SIG-M5 treated with dmso at 0.1 percent for 504 hours (cell line): ENCODE data around the gene AATF.

Experiments used
- DNase-seq: peaks from one replicate; lab custom pipeline; 2025; ENCODE audit not compliant: unreplicated experiment; lab: John Stamatoyannopoulos, UW

Gene AATF, protein sequence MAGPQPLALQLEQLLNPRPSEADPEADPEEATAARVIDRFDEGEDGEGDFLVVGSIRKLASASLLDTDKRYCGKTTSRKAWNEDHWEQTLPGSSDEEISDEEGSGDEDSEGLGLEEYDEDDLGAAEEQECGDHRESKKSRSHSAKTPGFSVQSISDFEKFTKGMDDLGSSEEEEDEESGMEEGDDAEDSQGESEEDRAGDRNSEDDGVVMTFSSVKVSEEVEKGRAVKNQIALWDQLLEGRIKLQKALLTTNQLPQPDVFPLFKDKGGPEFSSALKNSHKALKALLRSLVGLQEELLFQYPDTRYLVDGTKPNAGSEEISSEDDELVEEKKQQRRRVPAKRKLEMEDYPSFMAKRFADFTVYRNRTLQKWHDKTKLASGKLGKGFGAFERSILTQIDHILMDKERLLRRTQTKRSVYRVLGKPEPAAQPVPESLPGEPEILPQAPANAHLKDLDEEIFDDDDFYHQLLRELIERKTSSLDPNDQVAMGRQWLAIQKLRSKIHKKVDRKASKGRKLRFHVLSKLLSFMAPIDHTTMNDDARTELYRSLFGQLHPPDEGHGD

DNA sequence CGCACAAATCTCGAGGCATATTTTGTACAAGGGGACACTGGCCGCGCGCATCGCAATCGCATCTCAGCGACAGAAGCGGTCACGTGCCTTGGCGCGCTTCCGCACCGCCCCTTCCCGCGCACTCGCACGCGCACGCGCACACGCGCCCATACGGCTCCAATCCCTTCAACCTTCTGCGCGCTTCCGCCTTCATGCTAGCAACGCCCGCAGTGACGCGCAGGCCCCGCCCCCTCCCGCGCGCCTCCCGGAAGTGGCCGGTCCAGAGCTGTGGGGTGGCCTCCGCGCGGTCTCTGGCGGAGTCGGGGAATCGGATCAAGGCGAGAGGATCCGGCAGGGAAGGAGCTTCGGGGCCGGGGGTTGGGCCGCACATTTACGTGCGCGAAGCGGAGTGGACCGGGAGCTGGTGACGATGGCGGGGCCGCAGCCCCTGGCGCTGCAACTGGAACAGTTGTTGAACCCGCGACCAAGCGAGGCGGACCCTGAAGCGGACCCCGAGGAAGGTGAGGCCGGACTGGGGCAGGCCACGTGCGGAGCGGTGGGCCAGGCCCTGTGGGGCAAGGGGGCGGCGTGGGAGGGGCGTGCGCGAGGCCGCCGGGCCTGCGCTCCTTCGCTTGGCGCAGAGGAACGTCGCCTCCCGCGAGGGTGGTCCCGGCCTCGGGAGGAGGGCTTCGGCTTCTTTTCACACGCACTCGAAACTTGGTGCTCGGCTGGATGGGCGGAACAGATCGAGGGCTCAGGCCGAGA is at the start of gene AATF:
TSS of gene AATF (plus strand) at position 238 of the 744 bp plus-strand sequence. CDS start at position 410, 172 bp downstream.
- peak; percentile 93 for DNase-seq

DNA sequence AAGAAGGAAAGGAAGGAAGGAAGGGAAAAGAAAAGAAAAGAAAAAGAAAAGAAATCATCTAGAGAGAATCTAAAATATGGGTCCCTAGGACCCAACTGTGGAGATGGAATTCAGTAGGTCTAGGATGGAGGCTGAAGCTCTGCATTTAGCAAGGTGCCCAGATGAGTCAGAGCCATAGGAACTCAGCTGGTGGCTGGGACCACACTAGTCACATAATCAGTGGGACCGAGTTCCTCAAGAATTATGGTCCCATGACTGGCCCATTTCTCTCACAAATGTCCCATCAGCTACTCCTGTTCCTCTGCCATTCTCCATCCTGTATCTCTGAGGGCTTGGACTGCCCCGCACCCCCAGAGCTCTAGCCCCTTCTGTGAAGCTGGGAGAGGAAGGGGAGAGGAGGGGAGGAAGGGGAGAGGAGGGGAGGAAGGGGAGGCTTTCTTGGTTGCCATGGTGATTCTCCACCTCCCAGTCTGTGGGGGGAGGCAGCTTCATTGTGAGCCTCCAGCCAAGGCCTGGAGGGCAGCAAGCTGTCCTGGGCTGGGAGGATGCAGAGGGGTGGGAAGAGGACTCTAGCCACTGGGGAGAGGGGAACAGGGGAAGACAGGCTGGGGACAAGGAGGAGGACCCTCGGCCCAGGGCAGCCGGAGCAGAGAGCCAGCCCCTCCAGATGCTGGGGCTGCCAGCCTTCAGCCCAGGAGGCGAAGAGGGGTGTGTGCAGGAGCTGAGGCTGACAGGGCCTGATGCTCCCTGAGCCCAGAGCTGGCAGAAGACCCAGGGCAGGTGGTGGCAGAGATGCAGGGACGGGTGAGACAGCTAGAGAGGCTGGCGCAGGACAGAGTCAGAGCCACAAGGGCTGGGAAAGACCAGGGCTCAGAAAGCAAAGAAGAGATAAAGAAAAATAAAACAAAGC is 49.2 kb upstream of the AATF start:
- no peak for DNase-seq

DNA sequence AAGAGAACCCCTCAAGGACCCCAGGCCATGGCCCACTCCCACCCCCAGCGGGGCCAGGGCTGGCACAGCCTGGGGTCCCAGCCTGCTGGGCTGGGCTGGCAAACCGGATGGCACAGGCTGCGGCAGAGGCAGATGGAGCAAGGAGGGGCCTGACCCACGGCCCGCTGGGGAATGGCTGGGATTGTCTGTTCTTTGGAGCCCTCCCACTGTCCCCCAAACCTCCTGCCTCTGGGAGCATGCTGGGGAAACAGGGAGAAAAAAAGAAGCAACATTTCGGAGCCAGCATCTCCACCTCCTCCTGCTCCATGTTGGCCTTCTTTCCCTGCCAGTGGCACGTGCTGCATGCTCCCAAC is 48.6 kb upstream of the AATF start:
- DNase-seq = no peak

GRCh38 chr17:36901506-36901905 is 47.2 kb upstream of the AATF start:
- no peak for DNase-seq

GRCh38 chr17:36907407-36907806 is 41.3 kb upstream of the AATF start:
- no peak for DNase-seq

GRCh38 chr17:36910513-36910912 is 38.2 kb upstream of the AATF start:
- no peak for DNase-seq

DNA sequence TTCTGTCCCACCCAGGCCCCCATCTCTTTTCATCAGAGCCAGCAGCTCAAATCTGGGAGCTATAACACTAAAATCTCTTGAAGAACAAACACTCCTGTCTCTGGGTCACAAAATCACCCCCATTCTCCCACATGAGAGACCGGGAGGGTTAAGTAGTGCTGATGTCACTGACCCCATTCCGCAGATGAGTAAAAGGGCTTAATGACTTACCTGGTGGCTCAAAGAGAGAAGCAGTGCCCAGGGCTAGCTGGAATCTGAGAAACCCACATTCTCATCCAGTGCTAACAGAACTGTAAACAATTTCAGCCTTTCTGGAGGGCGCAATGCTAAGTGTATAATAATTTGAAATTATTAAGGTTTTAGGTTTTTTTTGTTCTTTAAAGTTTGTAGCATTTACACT is 37.8 kb upstream of the AATF start:
- DNase-seq = no peak

GRCh38 chr17:36913132-36913531 is 35.6 kb upstream of the AATF start:
- no peak for DNase-seq

DNA sequence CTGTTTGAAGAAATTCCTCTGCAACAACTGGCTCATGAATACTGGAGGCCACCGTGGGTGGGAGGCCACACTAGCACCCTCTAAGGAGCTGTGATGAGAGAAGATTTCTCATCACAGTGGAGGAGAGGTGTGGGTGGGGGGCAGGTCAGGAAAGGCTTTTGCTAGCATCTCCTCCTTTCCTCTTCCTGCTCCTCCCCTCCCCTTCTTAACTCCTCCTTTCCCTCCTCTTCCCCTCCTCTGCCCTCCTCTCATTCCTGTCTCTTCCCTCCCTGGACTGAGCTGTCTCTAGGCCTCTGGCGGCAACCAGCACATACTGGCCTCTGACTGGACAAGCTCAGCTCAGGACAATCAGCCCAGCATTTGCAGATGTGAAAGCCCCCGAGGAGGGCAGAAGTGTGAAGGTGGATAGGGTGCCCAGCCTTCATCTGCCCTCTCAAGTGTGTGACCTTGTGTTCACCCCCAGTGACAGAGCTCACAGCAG is 30.5 kb upstream of the AATF start:
- no peak for DNase-seq

GRCh38 chr17:36919407-36919968 is 29.3 kb upstream of the AATF start:
- DNase-seq = no peak

DNA sequence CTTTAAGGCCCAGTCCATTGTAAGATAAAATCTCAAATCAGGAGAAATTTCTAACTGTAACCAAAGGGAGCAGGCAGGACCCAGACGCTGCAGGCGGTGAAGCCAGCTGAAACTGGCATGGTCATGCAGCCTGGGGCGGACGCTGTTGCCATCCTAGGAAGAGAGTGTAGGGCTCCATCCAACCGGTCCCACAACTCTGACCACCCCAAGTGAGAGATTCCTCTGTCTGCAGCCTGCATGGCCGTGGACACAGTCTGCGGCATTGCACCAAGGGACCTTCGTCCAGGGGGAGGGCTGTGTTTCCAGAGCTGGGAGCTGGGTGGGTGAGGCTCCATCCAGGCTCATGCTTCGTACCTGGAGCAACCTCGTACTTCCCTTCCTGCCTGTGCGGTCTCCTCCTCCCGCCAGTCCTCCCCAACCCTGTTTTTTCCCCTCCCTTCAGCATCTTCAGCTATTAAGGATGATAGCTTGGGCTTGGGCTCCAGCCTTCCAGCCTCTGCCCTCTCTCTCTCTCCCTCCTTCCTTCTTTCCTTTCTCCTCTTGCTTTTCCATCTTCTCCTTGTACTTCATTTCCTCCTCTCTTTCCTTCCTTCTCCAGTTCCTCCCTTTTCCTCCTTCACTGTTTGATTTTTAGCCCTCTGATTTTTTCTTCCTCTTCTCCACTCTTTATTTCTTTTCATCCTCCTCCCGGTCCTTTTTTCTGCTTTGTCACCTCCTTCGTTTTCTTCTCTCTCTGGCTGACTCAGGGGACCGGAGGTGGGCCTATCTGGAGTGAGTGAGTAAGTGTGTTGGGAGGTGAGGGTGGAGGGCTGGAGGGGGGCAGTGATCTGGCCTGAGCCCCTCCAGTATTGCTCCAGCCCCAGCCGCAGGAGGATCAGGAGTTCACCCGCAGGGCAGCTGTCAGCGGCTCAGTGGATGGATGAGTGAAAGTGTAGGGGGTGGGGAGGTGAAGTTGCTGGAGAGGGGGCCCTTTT is 28.4 kb upstream of the AATF start:
- no peak for DNase-seq

GRCh38 chr17:36921095-36921851 is 27.5 kb upstream of the AATF start:
- no peak for DNase-seq

DNA sequence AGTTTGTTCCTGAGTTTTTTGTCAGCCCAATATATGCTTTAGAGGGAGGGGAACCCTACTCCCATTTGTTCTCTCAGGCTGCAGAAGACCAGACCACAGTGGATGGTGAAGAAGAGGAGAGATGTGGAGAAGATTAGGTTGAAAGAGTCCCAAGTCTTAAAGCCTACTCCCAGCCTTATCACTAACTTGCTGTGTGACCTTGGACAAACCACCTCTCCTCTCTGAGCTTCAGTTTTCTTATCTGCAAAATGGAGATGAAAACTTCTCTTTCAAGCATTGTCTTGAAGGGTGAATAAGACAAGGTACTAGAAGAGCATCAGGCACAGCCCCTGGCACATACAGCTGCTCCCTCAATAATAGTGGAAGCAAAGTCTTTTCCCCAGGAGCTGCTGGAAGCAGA is 26.6 kb upstream of the AATF start:
- no peak for DNase-seq

DNA sequence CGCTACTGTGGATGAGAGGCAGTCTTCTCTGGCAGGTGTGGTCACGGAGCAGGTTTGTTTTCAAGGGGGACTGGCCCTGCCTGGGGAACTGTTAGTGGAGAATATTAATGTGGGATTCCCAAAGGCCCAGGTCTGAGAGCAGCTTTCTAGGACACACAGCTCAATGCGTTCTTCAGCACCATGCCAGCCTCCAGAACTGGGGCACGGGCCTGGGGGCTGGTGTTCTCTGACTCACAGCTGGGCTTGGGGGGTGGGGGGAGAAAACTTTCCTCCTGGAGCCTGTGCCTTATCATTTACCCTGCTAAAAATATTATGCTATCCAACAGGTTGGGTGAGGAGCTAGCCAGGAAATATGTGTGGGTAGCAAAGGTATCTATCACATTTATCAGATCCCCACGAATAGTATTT is 24.9 kb upstream of the AATF start:
- DNase-seq = no peak

DNA sequence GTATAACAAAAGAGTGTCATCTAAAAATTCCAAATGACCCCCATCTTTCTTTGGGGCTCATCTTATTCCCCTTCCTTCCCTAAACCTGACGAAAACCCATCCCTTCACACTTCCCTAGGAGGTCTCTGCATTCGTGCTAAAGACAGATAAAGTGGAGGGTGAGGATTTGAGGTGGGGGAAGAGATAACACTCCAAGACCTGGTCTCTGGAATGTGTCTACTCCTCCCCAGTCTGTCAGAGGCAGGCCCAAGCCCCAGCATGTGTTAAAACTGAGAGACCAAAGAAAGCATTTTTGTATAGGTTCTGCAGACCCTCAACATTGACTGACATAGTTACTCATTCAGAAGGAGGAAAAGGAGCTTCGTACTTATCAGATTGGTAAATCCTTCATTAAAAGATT is 22.5 kb upstream of the AATF start:
- no peak for DNase-seq

- DNase-seq = no peak
These were observed 22.1 kb upstream of the AATF start for GRCh38 chr17:36926701-36927100.

GRCh38 chr17:36928471-36929345 is 20.0 kb upstream of the AATF start:
- DNase-seq = no peak
